A673 (cell line): Measurements from ENCODE around the gene DCC. TPM values are rescaled to one million over a fixed set of nuclear protein-coding genes. Genes with fewer than 3 reads are reported as not detected.

Experiments
- BruUV-seq: library from RNA; stranded (reverse); fragments of 400-500 nt; replicated peaks from 2 replicates; lab custom pipeline; 2021; lab: Mats Ljungman, UMichigan
- CTCF ChIA-PET: fragments of 300-600 bp; sonication (Branson Sonifier 250); formaldehyde crosslinking; loops from one replicate; lab custom pipeline; 2022; ENCODE audit warnings: antibody characterized with exemption; lab: Charles Lee
- POLR2A ChIA-PET: fragments of 300-600 bp; sonication (Branson Sonifier 250); formaldehyde crosslinking; loops from one replicate; lab custom pipeline; 2022; ENCODE audit warnings: antibody characterized with exemption; ENCODE audit not compliant: low non-redundant PET; lab: Charles Lee
- DNase-seq: peaks from one replicate; pipeline ENCODE4 v3.0.0-alpha.2; 2015; ENCODE audit warnings: low spot score
- H3K27ac ChIP-seq: fragments of 200-600 bp; sonication (generic); 2 replicates; pipeline ENCODE4 v1.5.1; 2016; ENCODE audit warnings: mixed run types, low read depth, mild to moderate bottlenecking, mixed read lengths, antibody characterized with exemption, low read length; ENCODE audit not compliant: poor library complexity, severe bottlenecking
- H3K27me3 ChIP-seq: fragments of 200-600 bp; sonication (generic); replicated peaks from 2 replicates; pipeline ENCODE4 v1.6.1; 2017; ENCODE audit warnings: mixed run types, low read depth, mild to moderate bottlenecking, mixed read lengths, antibody characterized with exemption, low read length; ENCODE audit not compliant: insufficient read depth, poor library complexity
- H3K36me3 ChIP-seq: fragments of 200-600 bp; sonication (generic); 2 replicates; pipeline ENCODE4 v1.6.1; 2016; ENCODE audit warnings: mixed run types, mild to moderate bottlenecking, mixed read lengths, antibody characterized with exemption, low read length; ENCODE audit not compliant: insufficient read depth, poor library complexity, severe bottlenecking
- H3K4me1 ChIP-seq: fragments of 200-600 bp; sonication (generic); 2 replicates; pipeline ENCODE4 v1.6.1; 2017; ENCODE audit warnings: mixed run types, mild to moderate bottlenecking, mixed read lengths, antibody characterized with exemption, low read length; ENCODE audit not compliant: insufficient read depth, poor library complexity, severe bottlenecking
- H3K4me3 ChIP-seq: fragments of 200-600 bp; sonication (generic); 2 replicates; pipeline ENCODE4 v1.5.1; 2016; ENCODE audit warnings: low read depth, mixed run types, mild to moderate bottlenecking, mixed read lengths, low read length; ENCODE audit not compliant: poor library complexity, severe bottlenecking
- H3K9me3 ChIP-seq: fragments of 200-600 bp; sonication (generic); 2 replicates; pipeline ENCODE4 v1.6.1; 2016; ENCODE audit warnings: mixed run types, low read depth, mild to moderate bottlenecking, mixed read lengths, antibody characterized with exemption, low read length; ENCODE audit not compliant: poor library complexity, severe bottlenecking
- EZH2 ChIP-seq: fragments of 200-600 bp; sonication (generic); IDR thresholded peaks from 2 replicates; pipeline ENCODE4 v1.6.1; 2017; ENCODE audit warnings: borderline replicate concordance, low read depth, mild to moderate bottlenecking, mixed read lengths, antibody characterized with exemption, low read length; ENCODE audit not compliant: poor library complexity, severe bottlenecking
- intact Hi-C: fragments of 100-400 bp; cut with micrococcal nuclease; formaldehyde crosslinking; loops from one replicate; pipeline ENCODE4 v1.10.0; 2022; ENCODE audit not compliant: unreplicated experiment
- total RNA-seq: library from RNA; stranded (reverse); gene quantifications from 2 replicates; pipeline ENCODE4 v1.2.3, GENCODE V29; 2021
- TF ChIP-seq, protein P1 (sequence below): fragments of 300-800, 200-600 bp; sonication (generic); conservative IDR thresholded peaks from 2 replicates; pipeline ENCODE4 v1.5.1; 2017; ENCODE audit warnings: low read depth, mild to moderate bottlenecking, antibody characterized with exemption, low read length, moderate library complexity, mixed read lengths

Gene DCC
- total RNA-seq, 1 experiment from 2014 or later: 93.0 TPM

DNA sequence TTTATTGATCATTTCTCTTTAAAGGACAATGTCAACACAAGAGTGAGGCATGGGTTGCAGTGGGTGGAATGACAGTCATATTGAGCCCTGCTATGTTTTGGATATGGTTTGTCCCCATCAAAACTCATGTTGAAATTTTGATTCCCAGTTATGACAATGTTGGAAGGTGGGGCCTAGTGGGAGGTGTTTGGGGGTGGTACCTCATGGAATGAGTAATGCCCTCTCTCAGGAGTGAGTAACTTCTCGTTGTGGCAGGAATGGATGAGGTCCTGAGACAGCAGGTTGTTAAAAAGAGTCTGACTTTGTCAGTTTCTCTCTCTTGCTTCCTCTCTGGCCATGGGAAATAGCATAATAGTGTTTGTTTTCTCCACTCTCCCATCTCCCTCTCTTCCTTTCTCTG, 345.3 kb downstream of the DCC start:
- Histone ChIP-seq H3K27me3 (no peaks in the 10 kb centered on the region), H3K9me3 (no peaks in the 10 kb centered on the region), H3K36me3 (no peaks in the 10 kb centered on the region), H3K4me3 (no peak overlapping the region), H3K27ac (no peak overlapping the region), H3K4me1 (peaks cover 33% of the 10 kb centered on the region)
- ChIA-PET CTCF (no interaction called here), POLR2A (no interaction called here)
- intact Hi-C loops: no loop called here
- no peak for DNase-seq
- no peak for TF ChIP-seq EZH2
- TF ChIP-seq, protein P1, sequence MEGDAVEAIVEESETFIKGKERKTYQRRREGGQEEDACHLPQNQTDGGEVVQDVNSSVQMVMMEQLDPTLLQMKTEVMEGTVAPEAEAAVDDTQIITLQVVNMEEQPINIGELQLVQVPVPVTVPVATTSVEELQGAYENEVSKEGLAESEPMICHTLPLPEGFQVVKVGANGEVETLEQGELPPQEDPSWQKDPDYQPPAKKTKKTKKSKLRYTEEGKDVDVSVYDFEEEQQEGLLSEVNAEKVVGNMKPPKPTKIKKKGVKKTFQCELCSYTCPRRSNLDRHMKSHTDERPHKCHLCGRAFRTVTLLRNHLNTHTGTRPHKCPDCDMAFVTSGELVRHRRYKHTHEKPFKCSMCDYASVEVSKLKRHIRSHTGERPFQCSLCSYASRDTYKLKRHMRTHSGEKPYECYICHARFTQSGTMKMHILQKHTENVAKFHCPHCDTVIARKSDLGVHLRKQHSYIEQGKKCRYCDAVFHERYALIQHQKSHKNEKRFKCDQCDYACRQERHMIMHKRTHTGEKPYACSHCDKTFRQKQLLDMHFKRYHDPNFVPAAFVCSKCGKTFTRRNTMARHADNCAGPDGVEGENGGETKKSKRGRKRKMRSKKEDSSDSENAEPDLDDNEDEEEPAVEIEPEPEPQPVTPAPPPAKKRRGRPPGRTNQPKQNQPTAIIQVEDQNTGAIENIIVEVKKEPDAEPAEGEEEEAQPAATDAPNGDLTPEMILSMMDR: no peak
- BruUV-seq: no TSS peak

DNA sequence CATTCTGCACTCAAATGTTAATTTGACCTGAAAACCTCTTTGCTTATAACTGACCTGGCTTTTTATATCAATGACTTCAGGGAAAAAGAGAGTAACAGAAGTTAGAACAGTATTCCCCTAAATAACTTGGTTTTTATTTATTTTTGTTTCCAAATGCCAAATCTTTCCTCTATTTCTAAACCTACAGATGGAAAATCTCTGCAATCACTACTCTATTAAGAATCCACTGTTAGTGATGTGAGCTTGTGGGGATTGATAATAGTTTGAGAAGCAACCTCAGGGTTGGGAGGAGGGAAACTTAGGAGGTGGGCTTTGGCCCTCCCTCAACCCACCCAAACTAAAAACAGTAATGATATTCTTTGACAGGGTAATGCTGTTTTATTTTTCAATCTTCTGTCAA, 351.8 kb downstream of the DCC start:
- ChIA-PET POLR2A (no interaction called here), CTCF (interaction anchor here (0.6 kb wide), 1 partner anchor 1428 kb away, joined by 4 read pairs; no protein-coding TSS in a partner anchor)
- Histone ChIP-seq H3K9me3 (no peaks in the 10 kb centered on the region), H3K27ac (no peak overlapping the region), H3K4me3 (no peak overlapping the region), H3K4me1 (peaks cover 37% of the 10 kb centered on the region), H3K36me3 (no peaks in the 10 kb centered on the region), H3K27me3 (no peaks in the 10 kb centered on the region)
- intact Hi-C loops: loop anchor here (10.0 kb wide), 1 partner anchor 183 kb away; no protein-coding TSS in a partner anchor
- DNase-seq: no peak
- TF ChIP-seq, protein P1: no peak
- no peak for TF ChIP-seq EZH2
- BruUV-seq: no TSS peak

DNA sequence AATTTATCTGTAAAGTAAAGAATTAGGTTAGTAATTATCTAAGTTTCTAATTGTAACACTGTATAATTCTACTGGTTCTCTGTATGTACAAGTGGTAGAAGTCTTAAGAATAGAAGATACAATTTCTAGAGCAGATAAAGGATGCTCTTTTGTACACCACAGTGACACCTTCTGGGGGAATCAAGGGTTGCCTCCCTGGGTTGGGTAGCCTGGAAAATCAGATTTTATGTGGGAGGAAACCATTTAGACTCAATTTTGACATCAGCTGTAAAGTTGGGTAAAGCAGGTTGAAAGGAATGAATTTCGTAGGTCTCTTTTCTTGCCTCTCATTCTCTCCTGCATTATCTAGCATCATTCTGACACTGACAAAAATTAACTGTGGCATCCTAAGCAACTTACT, 354.8 kb downstream of the DCC start:
- CTCF ChIA-PET: no interaction called here
- TF ChIP-seq, protein P1: peak; percentile 76
- no peak for TF ChIP-seq EZH2
- POLR2A ChIA-PET: no interaction called here
- H3K9me3 ChIP-seq: no peaks in the 10 kb centered on the region
- H3K27me3 ChIP-seq: no peaks in the 10 kb centered on the region
- H3K4me1 ChIP-seq: peaks cover 31% of the 10 kb centered on the region
- no TSS peak for BruUV-seq
- intact Hi-C loops: loop anchor here (10.0 kb wide), 1 partner anchor 180 kb away; no protein-coding TSS in a partner anchor
- no peak overlapping the region for H3K4me3 ChIP-seq
- no peaks in the 10 kb centered on the region for H3K36me3 ChIP-seq
- peak; percentile 73 for DNase-seq
- no peak overlapping the region for H3K27ac ChIP-seq
